ENCODE data around the gene NADSYN1.

DNA sequence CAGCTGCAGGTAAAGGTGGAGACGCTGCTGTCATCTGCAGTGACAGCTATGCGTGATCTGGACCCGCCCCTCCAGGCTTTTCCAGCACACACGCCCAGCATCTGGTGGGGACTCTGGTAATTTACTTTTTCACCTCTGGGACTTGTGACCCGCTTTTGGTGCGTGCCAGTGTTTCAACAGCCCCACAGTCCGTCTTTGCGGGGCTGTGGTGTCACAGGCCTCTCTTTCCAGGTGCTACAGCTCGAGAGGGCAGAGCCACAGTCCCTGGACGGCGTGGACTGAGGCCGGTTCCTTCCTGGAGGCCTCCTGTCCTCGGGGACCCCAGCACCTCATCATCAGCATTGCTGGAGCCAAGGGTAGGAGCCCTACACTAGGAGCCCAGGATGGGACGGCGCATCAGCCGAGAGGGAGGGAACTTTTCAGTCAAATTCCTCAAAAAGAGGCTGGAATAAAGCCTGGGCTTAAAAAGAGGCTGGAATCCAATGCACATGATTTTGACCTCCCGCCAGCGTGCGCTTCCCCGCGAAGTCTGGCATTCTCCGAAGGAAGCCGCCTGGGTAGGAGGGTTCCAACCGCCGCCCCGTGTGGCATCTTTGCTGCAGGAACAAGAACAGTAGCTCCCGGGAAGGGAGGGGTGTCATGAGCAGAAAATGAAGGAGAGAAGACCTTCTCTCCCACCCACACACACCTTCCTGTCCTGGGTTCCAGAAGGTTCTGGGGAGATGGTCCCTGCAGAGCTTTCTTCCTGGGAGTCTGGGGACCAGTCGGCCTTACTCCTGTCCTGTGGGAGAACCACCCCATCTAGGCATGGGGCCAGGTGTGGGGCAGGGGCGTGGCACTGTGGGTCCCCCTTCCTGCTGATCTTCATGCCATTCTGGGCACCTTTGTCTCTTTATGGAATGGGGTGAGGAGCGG is 48.3 kb downstream of the NADSYN1 start:
- TF ChIP-seq, protein P1, sequence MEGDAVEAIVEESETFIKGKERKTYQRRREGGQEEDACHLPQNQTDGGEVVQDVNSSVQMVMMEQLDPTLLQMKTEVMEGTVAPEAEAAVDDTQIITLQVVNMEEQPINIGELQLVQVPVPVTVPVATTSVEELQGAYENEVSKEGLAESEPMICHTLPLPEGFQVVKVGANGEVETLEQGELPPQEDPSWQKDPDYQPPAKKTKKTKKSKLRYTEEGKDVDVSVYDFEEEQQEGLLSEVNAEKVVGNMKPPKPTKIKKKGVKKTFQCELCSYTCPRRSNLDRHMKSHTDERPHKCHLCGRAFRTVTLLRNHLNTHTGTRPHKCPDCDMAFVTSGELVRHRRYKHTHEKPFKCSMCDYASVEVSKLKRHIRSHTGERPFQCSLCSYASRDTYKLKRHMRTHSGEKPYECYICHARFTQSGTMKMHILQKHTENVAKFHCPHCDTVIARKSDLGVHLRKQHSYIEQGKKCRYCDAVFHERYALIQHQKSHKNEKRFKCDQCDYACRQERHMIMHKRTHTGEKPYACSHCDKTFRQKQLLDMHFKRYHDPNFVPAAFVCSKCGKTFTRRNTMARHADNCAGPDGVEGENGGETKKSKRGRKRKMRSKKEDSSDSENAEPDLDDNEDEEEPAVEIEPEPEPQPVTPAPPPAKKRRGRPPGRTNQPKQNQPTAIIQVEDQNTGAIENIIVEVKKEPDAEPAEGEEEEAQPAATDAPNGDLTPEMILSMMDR (tag by site-specific recombination; IDR thresholded peaks at IDR 0.05): no peak
- no peak for TF ChIP-seq ZNF114 (tag by site-specific recombination; IDR thresholded peaks at IDR 0.05)
- TF ChIP-seq, protein P2, sequence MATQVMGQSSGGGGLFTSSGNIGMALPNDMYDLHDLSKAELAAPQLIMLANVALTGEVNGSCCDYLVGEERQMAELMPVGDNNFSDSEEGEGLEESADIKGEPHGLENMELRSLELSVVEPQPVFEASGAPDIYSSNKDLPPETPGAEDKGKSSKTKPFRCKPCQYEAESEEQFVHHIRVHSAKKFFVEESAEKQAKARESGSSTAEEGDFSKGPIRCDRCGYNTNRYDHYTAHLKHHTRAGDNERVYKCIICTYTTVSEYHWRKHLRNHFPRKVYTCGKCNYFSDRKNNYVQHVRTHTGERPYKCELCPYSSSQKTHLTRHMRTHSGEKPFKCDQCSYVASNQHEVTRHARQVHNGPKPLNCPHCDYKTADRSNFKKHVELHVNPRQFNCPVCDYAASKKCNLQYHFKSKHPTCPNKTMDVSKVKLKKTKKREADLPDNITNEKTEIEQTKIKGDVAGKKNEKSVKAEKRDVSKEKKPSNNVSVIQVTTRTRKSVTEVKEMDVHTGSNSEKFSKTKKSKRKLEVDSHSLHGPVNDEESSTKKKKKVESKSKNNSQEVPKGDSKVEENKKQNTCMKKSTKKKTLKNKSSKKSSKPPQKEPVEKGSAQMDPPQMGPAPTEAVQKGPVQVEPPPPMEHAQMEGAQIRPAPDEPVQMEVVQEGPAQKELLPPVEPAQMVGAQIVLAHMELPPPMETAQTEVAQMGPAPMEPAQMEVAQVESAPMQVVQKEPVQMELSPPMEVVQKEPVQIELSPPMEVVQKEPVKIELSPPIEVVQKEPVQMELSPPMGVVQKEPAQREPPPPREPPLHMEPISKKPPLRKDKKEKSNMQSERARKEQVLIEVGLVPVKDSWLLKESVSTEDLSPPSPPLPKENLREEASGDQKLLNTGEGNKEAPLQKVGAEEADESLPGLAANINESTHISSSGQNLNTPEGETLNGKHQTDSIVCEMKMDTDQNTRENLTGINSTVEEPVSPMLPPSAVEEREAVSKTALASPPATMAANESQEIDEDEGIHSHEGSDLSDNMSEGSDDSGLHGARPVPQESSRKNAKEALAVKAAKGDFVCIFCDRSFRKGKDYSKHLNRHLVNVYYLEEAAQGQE (tag by site-specific recombination; IDR thresholded peaks at IDR 0.05): no peak
- TF ChIP-seq, protein P3, sequence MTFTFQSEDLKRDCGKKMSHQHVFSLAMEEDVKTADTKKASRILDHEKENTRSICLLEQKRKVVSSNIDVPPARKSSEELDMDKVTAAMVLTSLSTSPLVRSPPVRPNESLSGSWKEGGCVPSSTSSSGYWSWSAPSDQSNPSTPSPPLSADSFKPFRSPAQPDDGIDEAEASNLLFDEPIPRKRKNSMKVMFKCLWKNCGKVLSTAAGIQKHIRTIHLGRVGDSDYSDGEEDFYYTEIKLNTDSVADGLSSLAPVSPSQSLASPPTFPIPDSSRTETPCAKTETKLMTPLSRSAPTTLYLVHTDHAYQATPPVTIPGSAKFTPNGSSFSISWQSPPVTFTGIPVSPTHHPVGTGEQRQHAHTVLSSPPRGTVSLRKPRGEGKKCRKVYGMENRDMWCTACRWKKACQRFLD (tag by site-specific recombination; IDR thresholded peaks at IDR 0.05): no peak
- TF ChIP-seq, protein P4, sequence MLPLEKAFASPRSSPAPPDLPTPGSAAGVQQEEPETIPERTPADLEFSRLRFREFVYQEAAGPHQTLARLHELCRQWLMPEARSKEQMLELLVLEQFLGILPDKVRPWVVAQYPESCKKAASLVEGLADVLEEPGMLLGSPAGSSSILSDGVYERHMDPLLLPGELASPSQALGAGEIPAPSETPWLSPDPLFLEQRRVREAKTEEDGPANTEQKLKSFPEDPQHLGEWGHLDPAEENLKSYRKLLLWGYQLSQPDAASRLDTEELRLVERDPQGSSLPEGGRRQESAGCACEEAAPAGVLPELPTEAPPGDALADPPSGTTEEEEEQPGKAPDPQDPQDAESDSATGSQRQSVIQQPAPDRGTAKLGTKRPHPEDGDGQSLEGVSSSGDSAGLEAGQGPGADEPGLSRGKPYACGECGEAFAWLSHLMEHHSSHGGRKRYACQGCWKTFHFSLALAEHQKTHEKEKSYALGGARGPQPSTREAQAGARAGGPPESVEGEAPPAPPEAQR (tag by site-specific recombination; IDR thresholded peaks at IDR 0.05): no peak
- TF ChIP-seq, protein P5, sequence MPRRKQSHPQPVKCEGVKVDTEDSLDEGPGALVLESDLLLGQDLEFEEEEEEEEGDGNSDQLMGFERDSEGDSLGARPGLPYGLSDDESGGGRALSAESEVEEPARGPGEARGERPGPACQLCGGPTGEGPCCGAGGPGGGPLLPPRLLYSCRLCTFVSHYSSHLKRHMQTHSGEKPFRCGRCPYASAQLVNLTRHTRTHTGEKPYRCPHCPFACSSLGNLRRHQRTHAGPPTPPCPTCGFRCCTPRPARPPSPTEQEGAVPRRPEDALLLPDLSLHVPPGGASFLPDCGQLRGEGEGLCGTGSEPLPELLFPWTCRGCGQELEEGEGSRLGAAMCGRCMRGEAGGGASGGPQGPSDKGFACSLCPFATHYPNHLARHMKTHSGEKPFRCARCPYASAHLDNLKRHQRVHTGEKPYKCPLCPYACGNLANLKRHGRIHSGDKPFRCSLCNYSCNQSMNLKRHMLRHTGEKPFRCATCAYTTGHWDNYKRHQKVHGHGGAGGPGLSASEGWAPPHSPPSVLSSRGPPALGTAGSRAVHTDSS (tag by site-specific recombination; IDR thresholded peaks at IDR 0.05): no peak
- TF ChIP-seq, protein P6, sequence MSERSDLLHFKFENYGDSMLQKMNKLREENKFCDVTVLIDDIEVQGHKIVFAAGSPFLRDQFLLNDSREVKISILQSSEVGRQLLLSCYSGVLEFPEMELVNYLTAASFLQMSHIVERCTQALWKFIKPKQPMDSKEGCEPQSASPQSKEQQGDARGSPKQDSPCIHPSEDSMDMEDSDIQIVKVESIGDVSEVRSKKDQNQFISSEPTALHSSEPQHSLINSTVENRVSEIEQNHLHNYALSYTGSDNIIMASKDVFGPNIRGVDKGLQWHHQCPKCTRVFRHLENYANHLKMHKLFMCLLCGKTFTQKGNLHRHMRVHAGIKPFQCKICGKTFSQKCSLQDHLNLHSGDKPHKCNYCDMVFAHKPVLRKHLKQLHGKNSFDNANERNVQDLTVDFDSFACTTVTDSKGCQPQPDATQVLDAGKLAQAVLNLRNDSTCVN (tag by site-specific recombination; optimal IDR thresholded peaks at IDR 0.05): no peak
- no peak for TF ChIP-seq ZNF16 (tag by site-specific recombination; IDR thresholded peaks at IDR 0.05; ENCODE audit: low read depth)
- no peak for TF ChIP-seq KLF16 (tag by site-specific recombination; IDR thresholded peaks at IDR 0.05)
- TF ChIP-seq, protein P7, sequence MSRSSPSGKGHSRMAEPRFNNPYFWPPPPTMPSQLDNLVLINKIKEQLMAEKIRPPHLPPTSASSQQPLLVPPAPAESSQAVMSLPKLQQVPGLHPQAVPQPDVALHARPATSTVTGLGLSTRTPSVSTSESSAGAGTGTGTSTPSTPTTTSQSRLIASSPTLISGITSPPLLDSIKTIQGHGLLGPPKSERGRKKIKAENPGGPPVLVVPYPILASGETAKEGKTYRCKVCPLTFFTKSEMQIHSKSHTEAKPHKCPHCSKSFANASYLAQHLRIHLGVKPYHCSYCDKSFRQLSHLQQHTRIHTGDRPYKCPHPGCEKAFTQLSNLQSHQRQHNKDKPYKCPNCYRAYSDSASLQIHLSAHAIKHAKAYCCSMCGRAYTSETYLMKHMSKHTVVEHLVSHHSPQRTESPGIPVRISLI (tag by site-specific recombination; IDR thresholded peaks at IDR 0.05): no peak
- TF ChIP-seq ZNF707 (tag by site-specific recombination; IDR thresholded peaks at IDR 0.05): no peak
- TF ChIP-seq ZNF76 (tag by site-specific recombination; IDR thresholded peaks at IDR 0.05; ENCODE audit: borderline replicate concordance, low read depth): no peak
